TTC549 (cell line): ENCODE measurements around the gene ATAT1.

ENCODE experiments used
- FAIRE-seq: peaks from 2 replicates; lab custom pipeline; 2012; peaks lifted over from hg19 to GRCh38; lab: Jason Lieb, UNC

Gene ATAT1

GRCh38 chr6:30613251-30614043 lies 13.2 kb upstream of the ATAT1 start:
- FAIRE-seq = no peak

GRCh38 chr6:30614044-30614842 lies 12.4 kb upstream of the ATAT1 start:
- no peak for FAIRE-seq

- FAIRE-seq = peak; percentile 82
These were observed 11.8 kb upstream of the ATAT1 start for GRCh38 chr6:30614843-30615218.

GRCh38 chr6:30615219-30615957 lies 11.3 kb upstream of the ATAT1 start:
- no peak for FAIRE-seq

- FAIRE-seq = no peak
These were observed 10.5 kb upstream of the ATAT1 start for GRCh38 chr6:30615958-30616810.

- FAIRE-seq = peak; percentile 95
These were observed 9.7 kb upstream of the ATAT1 start, which contains the start of gene PPP1R10 for GRCh38 chr6:30616811-30617564. TSS of gene PPP1R10 (minus strand) at chr6:30617243. CDS start at chr6:30609944, 7,299 bp downstream.

- peak; percentile 13 for FAIRE-seq
These were observed 9.0 kb upstream of the ATAT1 start, which contains the start of gene MRPS18B for GRCh38 chr6:30617565-30618269. TSS of gene MRPS18B (plus strand) at chr6:30617840. CDS start at chr6:30617866, 26 bp downstream.

- no peak for FAIRE-seq
These were observed 8.3 kb upstream of the ATAT1 start for GRCh38 chr6:30618270-30618797.

- no peak for FAIRE-seq
These were observed 7.1 kb upstream of the ATAT1 start for GRCh38 chr6:30619561-30619960.

- no peak for FAIRE-seq
These were observed 1.2 kb upstream of the ATAT1 start for GRCh38 chr6:30625511-30625910.

- no peak for FAIRE-seq
These were observed 9.2 kb downstream of the ATAT1 start for GRCh38 chr6:30635834-30636233.

- no peak for FAIRE-seq
These were observed 13.8 kb downstream of the ATAT1 start for GRCh38 chr6:30640481-30640880.

GRCh38 chr6:30641048-30641447 lies 14.4 kb downstream of the ATAT1 start:
- no peak for FAIRE-seq

GRCh38 chr6:30643656-30644055 lies 17.0 kb downstream of the ATAT1 start:
- no peak for FAIRE-seq

GRCh38 chr6:30644769-30645168 lies 18.1 kb downstream of the ATAT1 start:
- no peak for FAIRE-seq

- no peak for FAIRE-seq
These were observed 19.3 kb downstream of the ATAT1 start for GRCh38 chr6:30645989-30646388.

- FAIRE-seq = no peak
These were observed 20.0 kb downstream of the ATAT1 start, which contains the start of gene C6orf136 for GRCh38 chr6:30646450-30647241. TSS of gene C6orf136 (plus strand) at chr6:30647133. CDS start at chr6:30647232, 99 bp downstream.

- FAIRE-seq = no peak
These were observed 20.8 kb downstream of the ATAT1 start for GRCh38 chr6:30647242-30648116.
